ENCODE data around the gene ZNF774.
"Not testable (repeated sequence)": the region's sequence is repeated elsewhere in the genome, so short reads cannot be mapped to it uniquely, and the experiment has no call there.

Gene ZNF774

GRCh38 chr15:90393040-90393439, 41.0 kb downstream of the ZNF774 start:
- DNase-seq, result no peak

DNA sequence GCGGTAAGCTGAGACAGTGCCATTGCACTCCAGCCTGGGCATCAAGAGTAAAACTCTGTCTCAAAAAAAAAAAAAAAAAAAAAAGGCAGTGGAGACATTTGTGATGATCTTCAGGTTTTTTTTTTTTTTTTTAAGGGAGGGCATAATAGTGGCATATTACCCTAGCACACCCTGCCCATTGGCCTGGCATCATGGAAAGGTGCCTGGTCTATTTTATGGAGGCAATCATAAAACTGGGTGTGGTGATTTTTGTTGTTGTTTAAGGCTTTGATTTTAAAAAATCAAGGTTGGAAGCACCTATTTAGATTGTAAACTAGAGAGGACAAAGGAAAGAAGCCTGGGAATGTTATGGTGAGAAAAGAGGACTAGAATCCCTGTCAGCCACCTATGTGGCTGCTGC, 42.0 kb downstream of the ZNF774 start:
- DNase-seq, result no peak

GRCh38 chr15:90394748-90395442, 42.8 kb downstream of the ZNF774 start:
- no peak for DNase-seq

DNA sequence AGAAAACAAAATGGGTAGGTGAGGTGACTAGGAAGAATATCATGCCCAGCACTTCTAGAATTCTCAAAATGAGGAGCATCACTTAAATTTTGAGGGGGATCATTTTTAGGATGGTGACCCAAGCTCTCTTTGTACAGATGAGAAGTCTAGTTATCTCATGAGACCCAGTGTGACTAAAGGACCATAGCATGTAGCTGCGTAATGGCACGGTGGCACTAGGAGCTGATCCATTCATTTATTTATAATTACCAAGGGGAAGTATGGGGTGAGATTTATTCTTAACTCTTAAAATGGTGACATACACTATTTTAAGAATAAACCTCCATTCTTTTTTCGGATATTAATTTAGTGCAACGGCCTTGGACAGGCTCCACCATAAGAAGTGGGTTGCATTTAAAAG, 44.2 kb downstream of the ZNF774 start:
- DNase-seq, result no peak

DNA sequence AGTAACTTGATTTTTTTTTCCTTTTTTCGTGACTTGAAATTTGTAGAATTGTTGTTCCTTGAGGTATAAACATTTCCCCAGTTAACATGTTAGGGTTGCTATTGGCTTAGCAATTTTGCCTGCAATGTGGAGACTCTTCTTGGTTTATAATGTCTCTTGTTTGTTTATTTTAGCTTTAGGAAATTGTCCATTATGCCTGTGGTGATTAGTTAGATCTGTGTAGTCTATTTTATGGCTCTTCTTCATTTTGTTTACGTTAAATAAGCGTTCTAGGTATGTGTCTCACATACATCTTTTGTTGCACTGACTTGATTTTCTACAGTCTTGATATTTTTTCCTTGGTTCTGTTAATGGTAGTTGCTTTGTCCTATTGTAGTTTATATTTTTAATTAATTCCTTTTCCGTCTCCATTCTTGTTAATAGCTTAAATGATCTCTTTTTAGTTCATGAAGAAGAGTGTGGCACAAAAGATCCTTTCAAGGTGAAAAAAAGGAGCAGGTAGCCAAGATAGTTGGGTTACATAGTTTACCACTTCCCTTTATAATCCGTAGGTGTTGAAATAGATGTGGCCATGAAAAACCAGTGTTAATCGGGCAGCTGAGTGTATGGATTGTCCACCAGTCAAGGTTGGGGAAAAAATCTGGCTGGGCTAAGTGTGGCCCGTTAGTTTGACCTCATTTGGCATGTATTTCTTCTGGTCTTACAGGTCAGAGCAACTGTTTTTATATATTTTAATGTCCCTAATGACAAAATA, 48.1 kb downstream of the ZNF774 start:
- no peak for DNase-seq

DNA sequence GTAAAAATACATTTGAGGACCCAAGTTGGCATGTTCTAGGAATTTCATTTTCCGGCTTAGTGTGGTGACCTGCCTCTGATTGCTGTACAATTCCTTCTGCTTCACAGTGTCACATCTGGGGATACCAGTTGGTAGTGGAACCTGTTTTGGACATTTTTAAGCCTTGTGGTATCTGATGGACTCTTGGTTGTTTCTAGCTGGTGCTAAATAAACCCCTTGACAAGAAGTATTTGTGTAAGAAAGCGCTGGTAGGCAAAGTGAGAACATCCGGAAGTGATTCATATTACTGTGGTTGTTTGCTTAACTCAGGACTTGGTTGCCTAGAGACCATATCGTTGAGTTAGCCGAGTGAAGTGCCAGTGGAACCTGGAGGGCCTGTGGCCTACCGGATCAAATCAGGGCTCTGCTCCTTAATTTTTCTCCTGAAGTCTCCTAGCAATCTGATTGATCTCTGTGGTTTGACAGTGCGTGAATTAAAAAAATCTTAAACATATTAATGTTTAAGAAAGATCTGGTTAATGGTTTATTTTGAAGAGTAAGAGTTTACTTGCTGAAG, 48.8 kb downstream of the ZNF774 start:
- peak; percentile 21 to 80 for DNase-seq

DNA sequence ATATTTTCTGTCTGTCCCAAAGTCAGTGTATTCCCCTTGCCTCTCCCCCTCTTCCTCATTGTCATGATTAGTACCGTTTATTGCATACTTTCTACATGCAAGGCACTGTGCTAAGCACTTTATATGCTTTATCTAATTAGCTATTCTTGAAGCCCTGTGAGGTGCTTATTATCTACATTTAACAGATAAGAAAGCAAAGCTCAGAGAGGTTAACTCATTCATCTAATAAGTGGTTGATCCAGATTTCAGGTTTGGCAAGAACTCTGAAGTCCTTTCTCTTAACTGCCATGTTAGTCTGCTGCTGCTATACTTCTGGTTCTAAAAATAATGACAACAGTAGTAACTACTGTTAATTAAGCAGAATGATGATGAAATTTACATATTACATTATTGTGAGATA, 49.4 kb downstream of the ZNF774 start:
- DNase-seq, result no peak

DNA sequence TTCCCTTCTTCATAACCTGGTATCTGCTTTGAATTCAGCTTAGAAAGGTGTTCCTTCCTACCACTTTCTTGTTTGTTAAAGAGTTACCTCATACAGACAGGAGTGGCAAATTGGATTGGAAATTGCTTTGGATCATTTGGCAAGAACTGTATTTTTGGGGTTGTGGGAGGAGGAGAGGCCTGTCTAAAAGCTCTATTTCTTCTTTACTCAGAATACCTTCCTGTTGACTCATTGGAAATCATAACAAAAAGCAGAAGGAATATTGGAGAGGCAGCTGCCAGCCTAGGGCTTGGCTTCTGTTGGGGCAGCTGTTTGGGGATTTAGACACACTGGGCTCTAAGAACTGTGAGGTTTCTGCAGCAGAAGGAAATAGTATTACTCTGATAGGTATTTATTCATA, 50.1 kb downstream of the ZNF774 start:
- peak; percentile 23 to 67 for DNase-seq

DNA sequence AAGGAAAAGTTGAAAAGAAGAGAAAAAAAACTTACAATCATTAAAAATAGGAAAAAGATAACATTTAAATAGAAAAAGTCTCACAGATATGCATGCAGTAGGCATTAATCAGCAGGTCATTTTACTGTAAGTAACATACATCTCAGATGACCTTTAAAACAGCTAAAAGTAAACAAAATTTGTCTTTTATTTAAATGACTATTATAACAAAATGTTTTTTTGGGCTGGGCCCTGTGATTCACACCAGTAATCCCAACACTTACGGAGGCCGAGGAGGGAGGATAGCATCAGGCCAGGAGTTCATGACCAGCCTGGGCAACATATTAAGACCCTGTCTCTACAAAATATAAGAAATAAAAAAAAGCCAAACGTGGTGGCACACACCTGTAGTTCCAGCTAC, 50.7 kb downstream of the ZNF774 start:
- no peak for DNase-seq

DNA sequence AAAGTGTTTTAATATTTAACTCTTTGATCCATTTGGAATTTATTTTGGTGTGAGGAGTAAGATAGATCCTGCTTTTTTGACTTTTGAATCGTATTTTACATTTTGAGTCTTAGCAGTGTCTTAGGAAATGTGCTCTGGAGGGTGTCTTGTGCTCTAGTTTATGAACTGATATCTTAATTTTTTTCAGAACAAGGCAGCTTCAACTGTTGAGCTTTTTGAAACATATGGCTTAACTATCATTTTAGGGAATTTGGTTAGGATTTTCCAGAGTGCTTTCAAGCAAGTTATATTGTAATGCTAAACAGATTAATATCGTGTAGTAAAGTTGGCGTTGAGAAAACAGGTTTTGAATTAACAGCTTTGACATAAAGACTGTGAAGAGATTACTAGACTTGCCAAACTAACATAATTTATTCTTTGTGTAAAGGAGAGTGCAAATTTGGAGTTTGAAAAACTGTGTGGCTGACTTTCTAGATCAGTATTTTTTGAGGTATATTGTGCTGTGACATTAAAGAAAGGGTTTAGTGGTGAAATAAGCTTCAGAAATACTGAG, 53.0 kb downstream of the ZNF774 start:
- DNase-seq, result no peak

DNA sequence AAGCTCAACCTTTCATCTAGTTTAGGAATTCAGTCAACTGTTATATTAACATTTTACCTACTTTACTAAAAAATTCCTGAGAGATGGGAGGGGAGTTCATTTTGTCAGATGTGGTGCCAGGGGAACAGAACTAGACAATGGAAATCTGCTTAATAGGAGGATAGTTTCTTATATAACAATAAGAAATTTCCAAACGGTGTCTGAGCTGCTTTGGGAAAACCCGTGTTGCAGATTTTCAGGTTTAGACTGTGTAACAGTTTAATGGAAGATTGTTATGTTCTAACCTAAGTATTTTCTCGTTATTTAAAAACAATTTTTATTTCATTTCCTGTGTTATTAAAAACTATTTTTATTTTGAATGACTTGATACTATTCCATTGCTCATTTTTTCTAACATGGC, 55.3 kb downstream of the ZNF774 start:
- DNase-seq, result no peak

DNA sequence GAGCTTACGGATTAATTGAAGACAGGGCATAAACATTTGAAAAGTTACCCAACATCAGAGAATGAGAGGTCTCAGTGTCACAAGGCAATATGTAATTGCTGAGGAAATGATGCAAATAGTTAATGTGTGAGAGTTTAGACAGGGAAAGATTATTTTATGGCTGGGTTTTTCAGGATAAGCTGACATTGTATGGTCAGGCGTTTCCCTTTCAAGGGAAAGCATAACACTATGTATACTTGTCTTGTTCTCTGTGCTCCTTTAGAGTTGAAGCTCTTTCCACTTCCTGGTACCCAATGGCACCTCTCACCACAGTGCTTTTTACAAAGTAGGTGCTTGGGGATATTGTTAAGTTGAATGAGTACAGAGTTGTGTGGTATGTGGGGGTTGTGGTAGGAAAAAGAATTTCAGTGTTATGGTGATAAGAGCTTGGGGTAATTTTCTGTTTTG, 55.8 kb downstream of the ZNF774 start:
- DNase-seq, result no peak

GRCh38 chr15:90408657-90409056, 56.6 kb downstream of the ZNF774 start:
- no peak for DNase-seq

- not testable (repeated sequence) for DNase-seq
Observed at GRCh38 chr15:90409587-90409986, 57.5 kb downstream of the ZNF774 start.

DNA sequence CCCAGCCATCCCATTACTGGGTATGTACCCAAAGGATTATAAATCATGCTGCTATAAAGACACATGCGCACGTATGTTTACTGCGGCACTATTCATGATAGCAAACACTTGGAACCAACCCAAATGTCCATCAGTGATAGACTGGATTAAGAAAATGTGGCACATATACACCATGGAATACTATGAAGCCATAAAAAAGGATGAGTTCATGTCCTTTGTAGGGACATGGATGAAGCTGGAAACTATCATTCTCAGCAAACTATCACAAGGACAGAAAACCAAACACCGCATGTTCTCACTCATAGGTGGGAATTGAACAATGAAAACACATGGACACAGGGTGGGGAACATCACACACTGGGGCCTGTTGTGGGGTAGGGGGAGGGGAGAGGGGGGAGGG, 58.2 kb downstream of the ZNF774 start:
- not testable (repeated sequence) for DNase-seq

DNA sequence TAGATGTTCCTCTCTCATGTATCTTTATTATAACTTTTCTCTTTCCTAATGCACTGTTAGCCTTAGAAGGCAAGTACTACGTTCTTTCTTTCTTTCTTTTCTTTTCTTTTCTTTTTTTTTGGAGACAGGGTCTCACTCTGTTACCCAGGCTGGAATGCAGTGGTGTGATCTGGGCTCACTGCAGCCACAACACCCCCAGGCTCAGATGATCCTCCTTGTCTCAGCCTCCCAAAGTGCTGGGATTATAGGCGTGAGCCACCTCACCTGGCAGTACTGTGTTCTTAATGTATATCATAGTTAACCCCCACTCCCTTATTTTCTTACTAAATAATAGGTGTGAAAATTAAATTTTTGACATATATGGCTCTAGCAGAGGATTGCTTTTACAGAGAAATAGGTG, 59.1 kb downstream of the ZNF774 start:
- no peak for DNase-seq

Measured in NCI-H2081 (cell line).